ENCODE data around the gene RAB27B.
"Not testable (repeated sequence)": the region's sequence is repeated elsewhere in the genome, so short reads cannot be mapped to it uniquely, and the experiment has no call there.

RAB27B gene

GRCh38 chr18:54820785-54821275 is 7.4 kb upstream of the RAB27B start:
- DNase-seq: not testable (repeated sequence)

- no peak for DNase-seq
Measured at GRCh38 chr18:54822872-54823845, 5.1 kb upstream of the RAB27B start.

GRCh38 chr18:54824761-54825160 is 3.5 kb upstream of the RAB27B start:
- DNase-seq: no peak

GRCh38 chr18:54825601-54826344 is 2.5 kb upstream of the RAB27B start:
- no peak for DNase-seq

GRCh38 chr18:54828986-54829385 is 709 bp downstream of the RAB27B start:
- DNase-seq: no peak

GRCh38 chr18:54829856-54830255 is 1.6 kb downstream of the RAB27B start:
- DNase-seq: no peak

GRCh38 chr18:54830260-54830659 is 2.0 kb downstream of the RAB27B start:
- no peak for DNase-seq

GRCh38 chr18:54830866-54831265 is 2.6 kb downstream of the RAB27B start:
- no peak for DNase-seq

- DNase-seq: no peak
Measured at GRCh38 chr18:54835944-54836343, 7.7 kb downstream of the RAB27B start.

- no peak for DNase-seq
Measured at GRCh38 chr18:54843314-54843713, 15.0 kb downstream of the RAB27B start.

- DNase-seq: no peak
Measured at GRCh38 chr18:54845787-54846186, 17.5 kb downstream of the RAB27B start.

GRCh38 chr18:54848121-54848520 is 19.8 kb downstream of the RAB27B start:
- DNase-seq: no peak

- no peak for DNase-seq
Measured at GRCh38 chr18:54849683-54850082, 21.4 kb downstream of the RAB27B start.

GRCh38 chr18:54850598-54850997 is 22.3 kb downstream of the RAB27B start:
- DNase-seq: no peak

GRCh38 chr18:54852780-54853675 is 24.8 kb downstream of the RAB27B start:
- no peak for DNase-seq

- DNase-seq: not testable (repeated sequence)
Measured at GRCh38 chr18:54855050-54855449, 26.8 kb downstream of the RAB27B start.

GRCh38 chr18:54856105-54856646 is 27.9 kb downstream of the RAB27B start:
- DNase-seq: no peak

GRCh38 chr18:54857499-54857898 is 29.2 kb downstream of the RAB27B start:
- no peak for DNase-seq

- no peak for DNase-seq
Measured at GRCh38 chr18:54859667-54860421, 31.6 kb downstream of the RAB27B start.

- no peak for DNase-seq
Measured at GRCh38 chr18:54860941-54861340, 32.7 kb downstream of the RAB27B start.

GRCh38 chr18:54867131-54867530 is 38.9 kb downstream of the RAB27B start:
- no peak for DNase-seq

- DNase-seq: no peak
Measured at GRCh38 chr18:54871231-54871630, 43.0 kb downstream of the RAB27B start.
